Adipocyte (in vitro differentiated cells): ENCODE data around the gene EDN2.

ENCODE experiments used
- DNase-seq: peaks from one replicate; pipeline ENCODE4 v3.0.0-alpha.2; 2015; ENCODE audit warnings: low read depth
- H3K27me3 ChIP-seq: replicated peaks from 2 replicates; pipeline ENCODE4 v1.7.0; 2013; ENCODE audit warnings: mild to moderate bottlenecking, low read length, moderate library complexity; ENCODE audit not compliant: control insufficient read depth, insufficient read depth
- H3K36me3 ChIP-seq: 2 replicates; pipeline ENCODE4 v1.7.0; 2013; ENCODE audit warnings: low read length, mild to moderate bottlenecking, moderate library complexity; ENCODE audit not compliant: control insufficient read depth, insufficient read depth, severe bottlenecking
- H3K4me1 ChIP-seq: 2 replicates; pipeline ENCODE4 v1.7.0; 2013; ENCODE audit warnings: mild to moderate bottlenecking, low read length, moderate library complexity; ENCODE audit not compliant: control insufficient read depth, insufficient read depth
- H3K4me3 ChIP-seq: 2 replicates; pipeline ENCODE4 v1.7.0; 2013; ENCODE audit warnings: mild to moderate bottlenecking, low read length, moderate library complexity
- H3K9ac ChIP-seq: 2 replicates; pipeline ENCODE4 v1.7.0; 2013; ENCODE audit warnings: mild to moderate bottlenecking, low read length, moderate library complexity
- H3K9me3 ChIP-seq: 2 replicates; pipeline ENCODE4 v1.7.0; 2013; ENCODE audit warnings: mild to moderate bottlenecking, low read length, moderate library complexity; ENCODE audit not compliant: control insufficient read depth

The EDN2 gene

GRCh38 chr1:41430582-41430981 lies 53.9 kb downstream of the EDN2 start:
- DNase-seq, result no peak
- no peak overlapping the region for H3K9ac ChIP-seq
- H3K9me3 ChIP-seq, result no peaks in the 10 kb centered on the region
- no peaks in the 10 kb centered on the region for H3K36me3 ChIP-seq
- no peak overlapping the region for H3K4me3 ChIP-seq
- peaks cover 1% of the 10 kb centered on the region for H3K27me3 ChIP-seq
- H3K4me1 ChIP-seq, result peaks cover 16% of the 10 kb centered on the region

- H3K4me3 ChIP-seq, result no peak overlapping the region
- DNase-seq, result no peak
- H3K9me3 ChIP-seq, result no peaks in the 10 kb centered on the region
- H3K27me3 ChIP-seq, result no peaks in the 10 kb centered on the region
- no peak overlapping the region for H3K9ac ChIP-seq
- no peaks in the 10 kb centered on the region for H3K36me3 ChIP-seq
- peaks cover 16% of the 10 kb centered on the region for H3K4me1 ChIP-seq
Observed at GRCh38 chr1:41430069-41430468, 54.4 kb downstream of the EDN2 start.

DNA sequence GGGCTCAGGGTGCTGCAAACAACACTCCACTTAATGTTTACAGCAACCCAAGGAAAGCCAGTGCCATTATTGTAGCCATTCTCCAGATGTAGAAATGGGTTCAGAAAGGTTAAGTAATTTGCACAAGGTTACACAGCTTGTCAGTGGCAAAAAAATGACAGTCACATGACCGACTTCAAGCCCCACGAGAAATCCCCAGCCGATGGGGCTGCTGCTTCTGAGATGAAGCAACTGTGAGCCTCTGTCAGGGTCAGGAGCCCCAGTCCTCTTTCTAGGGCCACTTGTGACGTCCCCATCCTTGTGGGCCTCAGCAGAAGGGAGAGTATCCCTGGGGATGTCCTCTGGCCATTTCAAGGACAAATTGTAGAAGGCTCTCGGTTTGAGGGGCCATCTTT lies 54.8 kb downstream of the EDN2 start:
- Histone ChIP-seq H3K4me1 (peaks cover 16% of the 10 kb centered on the region), H3K9ac (no peak overlapping the region), H3K9me3 (no peaks in the 10 kb centered on the region), H3K36me3 (no peaks in the 10 kb centered on the region), H3K4me3 (no peak overlapping the region), H3K27me3 (no peaks in the 10 kb centered on the region)
- no peak for DNase-seq
